Urinary bladder (tissue), 4 donors: ENCODE results near the gene EFNA2. TPM values are rescaled to one million over a fixed set of nuclear protein-coding genes. Genes with fewer than 3 reads are reported as not detected.
A peak's percentile ranks its signal among the peaks of the same experiment; 100 is the strongest.
"Not testable (repeated sequence)": the region's sequence is repeated elsewhere in the genome, so short reads cannot be mapped to it uniquely, and the experiment has no call there.

ENCODE experiments used
- DNase-seq: peaks from one replicate; pipeline ENCODE4 v3.0.0-alpha.2; 2015; ENCODE audit errors: extremely low spot score
- H3K27ac ChIP-seq: one replicate; pipeline ENCODE4 v1.5.1; 2013; ENCODE audit warnings: low read depth, mild to moderate bottlenecking, moderate library complexity
- H3K36me3 ChIP-seq: one replicate; pipeline ENCODE4 v1.6.1; 2013; ENCODE audit warnings: mild to moderate bottlenecking, moderate library complexity; ENCODE audit not compliant: insufficient read depth
- H3K4me1 ChIP-seq: one replicate; pipeline ENCODE4 v1.6.1; 2013; ENCODE audit warnings: mild to moderate bottlenecking, moderate library complexity; ENCODE audit not compliant: insufficient read depth
- H3K4me3 ChIP-seq: one replicate; pipeline ENCODE4 v1.5.1; 2013; ENCODE audit warnings: low read depth, low read length
- WGBS: extraction: QIAGEN DNeasy Blood & Tissue Kit; methylation state at CpG from one replicate; pipeline ENCODE4 v1.1.7; 2013; 5-methylcytosine and 5-hydroxymethylcytosine counted together
- polyA plus RNA-seq: library from polyadenylated mRNA; stranded (reverse); fragments of 200-250 nt; gene quantifications from one replicate; pipeline ENCODE4 v1.2.3, GENCODE V29; 2013
- total RNA-seq: library from RNA; depleted of rRNA; stranded (reverse); fragments of >200 nt; gene quantifications from one replicate; pipeline ENCODE4 v1.2.3, GENCODE V29; 2014
- donor health status: healthy with polysubstance abuse.
- donor health status: healthy.

EFNA2 gene
- total and polyA plus RNA-seq, 2 donors, result 0.09 to 0.32 TPM

GRCh38 chr19:1320282-1320650, 34.6 kb downstream of the EFNA2 start:
- not testable (repeated sequence) for H3K4me3 ChIP-seq, H3K27ac ChIP-seq, H3K36me3 ChIP-seq, DNase-seq, H3K4me1 ChIP-seq
- WGBS, result 92% methylated on average over 3 of the region's 3 CpGs

GRCh38 chr19:1321539-1321938, 35.9 kb downstream of the EFNA2 start:
- H3K4me1 ChIP-seq, result no peaks in the 10 kb centered on the region
- no peak overlapping the region for H3K27ac ChIP-seq
- 84% methylated on average over 9 of the region's 9 CpGs for WGBS
- no peak overlapping the region for H3K4me3 ChIP-seq
- DNase-seq, result no peak
- H3K36me3 ChIP-seq, result no peaks in the 10 kb centered on the region

GRCh38 chr19:1322198-1322981, 36.7 kb downstream of the EFNA2 start:
- no peak overlapping the region for H3K4me3 ChIP-seq
- 90% methylated on average over 16 of the region's 16 CpGs for WGBS
- no peak overlapping the region for H3K27ac ChIP-seq
- DNase-seq, result no peak
- no peaks in the 10 kb centered on the region for H3K36me3 ChIP-seq
- no peaks in the 10 kb centered on the region for H3K4me1 ChIP-seq

- Histone ChIP-seq H3K36me3 (no peaks in the 10 kb centered on the region), H3K4me3 (peak overlapping the region; percentile 17), H3K27ac (no peak overlapping the region), H3K4me1 (no peaks in the 10 kb centered on the region)
- no peak for DNase-seq
- WGBS, result 84% methylated on average over 12 of the region's 12 CpGs
These were observed 38.7 kb downstream of the EFNA2 start for GRCh38 chr19:1324249-1324805.

DNA sequence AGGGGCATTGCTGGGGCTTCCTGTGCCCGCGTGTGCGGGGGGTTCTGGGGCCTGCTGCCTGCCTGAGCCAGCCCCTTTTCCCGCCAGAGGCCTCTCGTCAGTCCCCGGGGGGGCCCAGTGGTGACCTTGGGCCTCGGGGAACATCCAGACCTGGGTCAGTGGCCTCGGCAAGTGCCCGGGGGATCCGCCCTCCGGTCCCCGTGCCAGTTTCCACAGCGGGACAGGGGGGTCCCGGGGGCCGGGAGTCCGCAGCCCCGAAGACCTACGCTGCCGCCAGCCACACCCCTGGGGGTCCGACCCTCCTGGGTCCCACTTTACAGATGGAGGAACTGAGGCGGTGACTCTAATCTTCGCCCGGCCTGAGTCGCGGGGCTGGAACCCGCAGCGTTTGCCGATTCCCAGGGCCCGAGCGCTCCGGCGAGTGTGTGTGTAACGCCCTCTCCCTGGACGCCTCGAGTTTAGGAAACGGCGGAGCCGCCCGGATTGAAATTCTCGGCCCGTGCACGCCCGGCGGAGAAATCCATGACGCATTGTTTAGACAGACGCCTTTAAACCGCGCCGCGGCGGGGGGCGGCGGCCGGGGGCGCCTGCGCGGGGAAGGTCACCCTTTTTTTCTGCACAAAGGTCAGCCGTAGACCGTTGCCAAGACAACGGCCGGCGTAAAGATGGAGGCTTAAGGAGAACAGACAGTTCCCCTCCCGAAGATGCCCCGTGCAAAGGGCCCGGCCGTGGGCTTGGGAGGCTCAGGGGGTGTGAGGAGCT, 39.3 kb downstream of the EFNA2 start:
- peak; percentile 28 for DNase-seq
- WGBS, result 3% methylated on average over 66 of the region's 66 CpGs
- H3K36me3 ChIP-seq, result no peaks in the 10 kb centered on the region
- no peak overlapping the region for H3K27ac ChIP-seq
- no peaks in the 10 kb centered on the region for H3K4me1 ChIP-seq
- peak overlapping the region; percentile 17 for H3K4me3 ChIP-seq

DNA sequence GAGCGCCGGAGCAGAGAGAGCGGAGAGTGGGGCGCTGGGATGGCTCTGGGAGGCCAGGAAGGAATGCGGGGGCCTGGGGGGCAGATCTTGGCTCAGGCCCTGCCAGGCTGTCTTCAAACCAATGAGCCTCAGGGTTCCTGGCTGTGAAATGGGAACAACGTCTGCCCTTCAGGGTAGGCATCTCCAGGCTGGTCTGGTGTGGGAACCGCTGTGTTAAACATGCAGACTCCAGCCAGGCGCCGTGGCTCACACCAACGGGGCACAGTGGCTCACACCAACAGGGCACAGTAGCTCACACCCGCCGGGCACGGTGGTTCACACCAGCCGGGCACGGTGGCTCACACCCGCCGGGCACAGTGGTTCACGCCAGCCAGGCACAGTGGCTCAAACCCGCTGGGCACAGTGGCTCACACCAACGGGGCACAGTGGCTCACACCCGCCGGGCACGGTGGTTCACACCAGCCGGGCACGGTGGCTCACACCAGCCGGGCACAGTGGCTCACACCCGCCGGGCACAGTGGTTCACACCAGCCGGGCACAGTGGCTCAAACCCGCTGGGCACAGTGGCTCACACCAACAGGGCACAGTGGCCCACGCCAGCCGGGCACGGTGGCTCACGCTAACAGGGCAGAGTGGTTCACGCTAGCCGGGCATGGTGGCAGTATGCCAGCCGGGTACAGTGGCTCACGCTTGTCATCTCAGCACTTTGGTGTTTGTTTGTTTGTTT, 40.1 kb downstream of the EFNA2 start:
- no peak for DNase-seq
- Histone ChIP-seq H3K36me3 (no peaks in the 10 kb centered on the region), H3K4me3 (no peak overlapping the region), H3K4me1 (no peaks in the 10 kb centered on the region), H3K27ac (no peak overlapping the region)
- 79% methylated on average over 38 of the region's 38 CpGs for WGBS

DNA sequence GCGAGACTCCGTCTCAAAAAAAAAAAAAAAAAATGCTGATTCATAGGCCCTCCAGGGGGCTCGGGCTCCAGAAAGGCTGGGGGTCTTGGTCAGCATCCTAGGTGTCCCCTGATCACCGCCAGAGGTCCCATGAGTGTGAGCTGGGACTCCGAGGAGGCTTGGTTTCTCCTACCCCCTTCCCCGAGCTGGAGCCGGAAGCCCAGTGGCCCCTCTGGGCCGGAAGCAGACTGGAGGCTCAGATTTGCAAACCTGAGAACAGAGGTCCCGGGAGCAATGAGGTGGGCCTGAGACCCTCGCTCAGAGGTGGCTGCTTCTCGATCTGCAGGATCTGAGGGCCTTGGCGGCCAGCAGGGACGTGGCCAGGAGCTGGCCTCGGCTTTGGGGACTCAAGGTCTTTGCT, 41.5 kb downstream of the EFNA2 start:
- 84% methylated on average over 14 of the region's 14 CpGs for WGBS
- Histone ChIP-seq H3K27ac (no peak overlapping the region), H3K36me3 (no peaks in the 10 kb centered on the region), H3K4me1 (no peaks in the 10 kb centered on the region), H3K4me3 (no peak overlapping the region)
- no peak for DNase-seq

DNA sequence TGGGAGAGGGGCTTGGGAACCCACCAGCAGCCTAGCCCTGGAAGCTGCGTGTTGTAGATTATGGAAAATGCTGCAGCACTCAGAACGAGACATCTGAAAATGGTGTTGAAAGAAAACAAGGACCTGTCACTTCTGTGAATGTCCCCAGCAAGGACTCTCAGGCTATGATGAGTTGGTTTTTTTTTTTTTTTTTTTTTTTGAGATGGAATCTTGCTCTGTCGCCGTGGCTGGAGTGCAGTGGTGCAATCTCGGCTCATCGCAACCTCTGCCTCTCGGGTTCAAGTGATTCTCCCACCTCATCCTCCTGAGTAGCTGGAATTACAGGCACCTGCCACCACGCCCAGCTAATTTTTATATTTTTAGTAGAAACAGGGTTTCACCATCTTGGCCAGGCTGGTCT, 46.5 kb downstream of the EFNA2 start:
- H3K27ac ChIP-seq, DNase-seq, H3K36me3 ChIP-seq, H3K4me1 ChIP-seq, H3K4me3 ChIP-seq: not testable (repeated sequence)
- 75% methylated on average over 8 of the region's 8 CpGs for WGBS

- DNase-seq, result no peak
- Histone ChIP-seq H3K4me3 (no peak overlapping the region), H3K27ac (no peak overlapping the region), H3K4me1 (no peaks in the 10 kb centered on the region), H3K36me3 (no peaks in the 10 kb centered on the region)
- WGBS, result 89% methylated on average over 22 of the region's 22 CpGs
These were observed 50.5 kb downstream of the EFNA2 start for GRCh38 chr19:1336079-1336684.

DNA sequence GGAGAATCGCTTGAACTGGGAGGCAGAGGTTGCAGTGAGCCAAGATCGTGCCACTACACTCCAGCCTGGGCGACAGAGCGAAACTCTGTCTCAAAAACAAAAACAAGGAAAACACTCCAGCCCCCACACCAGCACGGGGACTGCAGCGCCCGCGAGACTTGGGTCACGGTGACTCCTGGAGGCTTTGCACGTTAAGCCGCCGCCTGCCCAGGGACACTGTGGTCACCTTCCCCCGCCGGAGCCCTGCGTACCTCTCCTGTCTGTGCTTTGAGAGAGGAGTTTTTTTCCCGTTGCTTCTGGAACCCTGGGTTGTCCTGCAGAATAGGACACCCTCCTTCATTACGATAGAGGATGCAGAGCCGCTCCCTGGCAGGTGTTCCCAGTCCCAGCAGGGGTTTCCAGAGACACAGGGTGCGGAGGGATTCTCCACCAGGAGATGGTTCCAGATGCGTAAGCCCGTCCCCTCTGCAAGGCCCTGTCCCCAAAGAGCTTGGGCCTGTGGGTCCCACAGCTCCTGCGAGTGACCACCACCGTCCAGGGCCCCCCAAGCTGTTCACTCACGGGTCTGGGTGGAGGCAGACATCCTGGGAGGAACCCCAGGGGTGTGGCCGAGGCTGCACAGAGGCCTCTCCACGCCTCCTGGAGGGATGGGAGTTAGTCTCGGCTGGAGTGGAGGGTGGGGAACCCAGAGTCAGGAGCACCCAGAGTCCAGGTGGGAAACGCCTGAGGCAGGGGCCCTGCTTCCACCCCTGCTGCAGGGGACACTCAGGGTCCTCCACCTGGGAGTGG, 55.2 kb downstream of the EFNA2 start:
- WGBS, result 75% methylated on average over 28 of the region's 28 CpGs
- Histone ChIP-seq H3K4me1 (no peaks in the 10 kb centered on the region), H3K27ac (no peak overlapping the region), H3K4me3 (no peak overlapping the region), H3K36me3 (no peaks in the 10 kb centered on the region)
- DNase-seq, result no peak

GRCh38 chr19:1343041-1343440, 57.4 kb downstream of the EFNA2 start:
- DNase-seq, result no peak
- 24% methylated on average over 7 of the region's 7 CpGs for WGBS
- no peak overlapping the region for H3K27ac ChIP-seq
- H3K4me3 ChIP-seq, result no peak overlapping the region
- no peaks in the 10 kb centered on the region for H3K4me1 ChIP-seq
- no peaks in the 10 kb centered on the region for H3K36me3 ChIP-seq

DNA sequence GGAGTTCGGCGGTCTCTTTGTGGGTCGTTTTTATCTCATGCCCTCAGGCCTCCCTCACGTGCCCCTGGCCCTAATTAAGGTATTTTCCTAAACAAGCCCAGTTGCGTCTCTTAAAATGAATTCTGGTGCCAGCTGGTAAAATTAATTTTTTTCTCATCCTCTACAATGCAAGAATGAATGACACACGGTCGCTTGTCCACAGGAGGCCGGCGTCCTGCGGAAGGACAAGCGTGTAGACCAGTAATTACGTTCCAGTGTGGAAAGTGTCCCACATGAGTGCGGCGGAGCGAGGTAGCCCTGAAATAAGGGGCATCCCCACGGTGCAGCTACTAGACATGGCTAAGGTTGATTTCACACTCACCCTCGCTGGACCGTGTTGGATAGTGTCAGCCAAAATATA, 63.5 kb downstream of the EFNA2 start:
- Histone ChIP-seq H3K27ac (no peak overlapping the region), H3K4me1 (no peaks in the 10 kb centered on the region), H3K36me3 (no peaks in the 10 kb centered on the region), H3K4me3 (no peak overlapping the region)
- WGBS, result 87% methylated on average over 18 of the region's 18 CpGs
- no peak for DNase-seq

DNA sequence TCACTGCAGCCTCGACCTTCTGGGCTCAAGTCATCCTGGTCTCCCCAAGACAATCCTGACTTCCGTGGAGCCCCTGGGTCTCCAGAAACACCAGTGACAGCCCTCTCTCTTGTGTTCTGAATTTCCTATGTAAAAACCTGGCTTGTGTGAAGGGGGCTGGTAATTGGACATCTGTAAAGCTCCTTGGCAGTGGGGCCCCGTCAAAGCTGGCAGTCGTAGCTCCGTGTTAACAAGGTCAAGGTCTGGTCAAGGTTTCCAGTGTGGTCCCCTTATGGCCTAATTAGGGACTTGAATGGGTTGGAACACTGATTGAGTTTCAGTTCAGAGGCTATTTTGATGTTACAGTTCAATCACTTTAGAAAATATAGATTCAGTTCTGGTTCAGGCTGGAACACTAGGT, 65.2 kb downstream of the EFNA2 start:
- 65% methylated on average over 5 of the region's 5 CpGs for WGBS

More for the DNA sequence above, 65.2 kb downstream of the EFNA2 start:
- Histone ChIP-seq H3K4me3 (no peak overlapping the region), H3K27ac (no peak overlapping the region), H3K4me1 (no peaks in the 10 kb centered on the region), H3K36me3 (no peaks in the 10 kb centered on the region)
- DNase-seq, result no peak
